ENCODE data around the gene NFKB1.

Gene NFKB1

GRCh38 chr4:102554482-102554881 is 53.3 kb downstream of the NFKB1 start:
- no peaks in the 10 kb centered on the region for H3K9me3 ChIP-seq (ENCODE audit: insufficient read depth, low read length)
- no peak overlapping the region for H3K4me2 ChIP-seq (ENCODE audit: low read length)
- no peak overlapping the region for H3K9ac ChIP-seq (ENCODE audit: low read length)
- H4K20me1 ChIP-seq (ENCODE audit: insufficient read depth, low read length): peaks cover 68% of the 10 kb centered on the region
- H3K27me3 ChIP-seq (ENCODE audit: low read depth, low read length): no peaks in the 10 kb centered on the region
- H3K27ac ChIP-seq (ENCODE audit: low read length): no peak overlapping the region
- no peak overlapping the region for H2AFZ ChIP-seq (ENCODE audit: low read depth, low read length)
- TF ChIP-seq EZH2phosphoT487 (IDR thresholded peaks at IDR 0.05; ENCODE audit: low read depth) (no peak), CTCF (IDR thresholded peaks at IDR 0.05; ENCODE audit: low read depth, low read length) (no peak)
- H3K79me2 ChIP-seq (ENCODE audit: low read length): peaks cover 61% of the 10 kb centered on the region
- H3K4me1 ChIP-seq (ENCODE audit: low read length): peaks cover 30% of the 10 kb centered on the region
- peaks cover 31% of the 10 kb centered on the region for H3K36me3 ChIP-seq (replicated peaks; ENCODE audit: low read depth, low read length)
- no peak overlapping the region for H3K4me3 ChIP-seq (ENCODE audit: low read length)

- no peak for TF ChIP-seq CTCF (IDR thresholded peaks at IDR 0.05; ENCODE audit: low read depth, low read length)
- Histone ChIP-seq H3K79me2 (ENCODE audit: low read length) (peaks cover 60% of the 10 kb centered on the region), H3K9me3 (ENCODE audit: insufficient read depth, low read length) (no peaks in the 10 kb centered on the region), H3K9ac (ENCODE audit: low read length) (no peak overlapping the region), H3K27ac (ENCODE audit: low read length) (no peak overlapping the region), H3K36me3 (replicated peaks; ENCODE audit: low read depth, low read length) (peaks cover 27% of the 10 kb centered on the region), H3K4me3 (ENCODE audit: low read length) (no peak overlapping the region), H3K4me1 (ENCODE audit: low read length) (peaks cover 35% of the 10 kb centered on the region), H4K20me1 (ENCODE audit: insufficient read depth, low read length) (peaks cover 67% of the 10 kb centered on the region), H3K27me3 (ENCODE audit: low read depth, low read length) (no peaks in the 10 kb centered on the region), H3K4me2 (ENCODE audit: low read length) (no peak overlapping the region), H2AFZ (ENCODE audit: low read depth, low read length) (no peak overlapping the region)
Observed at GRCh38 chr4:102554992-102555391, 53.8 kb downstream of the NFKB1 start.

- H4K20me1 ChIP-seq (ENCODE audit: insufficient read depth, low read length): peaks cover 70% of the 10 kb centered on the region
- H3K27me3 ChIP-seq (ENCODE audit: low read depth, low read length): no peaks in the 10 kb centered on the region
- H2AFZ ChIP-seq (ENCODE audit: low read depth, low read length): no peak overlapping the region
- H3K4me1 ChIP-seq (ENCODE audit: low read length): peaks cover 44% of the 10 kb centered on the region
- H3K79me2 ChIP-seq (ENCODE audit: low read length): peaks cover 60% of the 10 kb centered on the region
- no peaks in the 10 kb centered on the region for H3K9me3 ChIP-seq (ENCODE audit: insufficient read depth, low read length)
- H3K36me3 ChIP-seq (replicated peaks; ENCODE audit: low read depth, low read length): peaks cover 24% of the 10 kb centered on the region
- H3K9ac ChIP-seq (ENCODE audit: low read length): no peak overlapping the region
- TF ChIP-seq EZH2phosphoT487 (IDR thresholded peaks at IDR 0.05; ENCODE audit: low read depth): no peak
- H3K27ac ChIP-seq (ENCODE audit: low read length): no peak overlapping the region
- no peak overlapping the region for H3K4me3 ChIP-seq (ENCODE audit: low read length)
- no peak overlapping the region for H3K4me2 ChIP-seq (ENCODE audit: low read length)
Observed at GRCh38 chr4:102557636-102558035, 56.5 kb downstream of the NFKB1 start.

- no peak overlapping the region for H2AFZ ChIP-seq (ENCODE audit: low read depth, low read length)
- no peaks in the 10 kb centered on the region for H3K27me3 ChIP-seq (ENCODE audit: low read depth, low read length)
- peaks cover 33% of the 10 kb centered on the region for H3K36me3 ChIP-seq (replicated peaks; ENCODE audit: low read depth, low read length)
- no peak for TF ChIP-seq EZH2phosphoT487 (IDR thresholded peaks at IDR 0.05; ENCODE audit: low read depth)
- no peak for TF ChIP-seq CTCF (IDR thresholded peaks at IDR 0.05; ENCODE audit: low read depth, low read length)
- H3K27ac ChIP-seq (ENCODE audit: low read length): no peak overlapping the region
- H3K4me3 ChIP-seq (ENCODE audit: low read length): no peak overlapping the region
- peaks cover 83% of the 10 kb centered on the region for H4K20me1 ChIP-seq (ENCODE audit: insufficient read depth, low read length)
- H3K79me2 ChIP-seq (ENCODE audit: low read length): peaks cover 65% of the 10 kb centered on the region
- H3K4me1 ChIP-seq (ENCODE audit: low read length): peaks cover 64% of the 10 kb centered on the region
- H3K9ac ChIP-seq (ENCODE audit: low read length): no peak overlapping the region
- peak overlapping the region; percentile 41 for H3K4me2 ChIP-seq (ENCODE audit: low read length)
- H3K9me3 ChIP-seq (ENCODE audit: insufficient read depth, low read length): no peaks in the 10 kb centered on the region
Observed at GRCh38 chr4:102560115-102560514, 59.0 kb downstream of the NFKB1 start.
